Colonic mucosa (tissue), 4 donors: ENCODE data around the gene CD79A. TPM values are rescaled to one million over a fixed set of nuclear protein-coding genes. Genes with fewer than 3 reads are reported as not detected.
"Not testable (repeated sequence)": the region's sequence is repeated elsewhere in the genome, so short reads cannot be mapped to it uniquely, and the experiment has no call there.

Experiments used
- DNase-seq: peaks from one replicate; pipeline ENCODE4 v3.0.0-alpha.2; 2020
- H3K27ac ChIP-seq: fragments of 200-600 bp; one replicate; pipeline ENCODE4 v1.8.0; 2021
- H3K27me3 ChIP-seq: fragments of 200-600 bp; one replicate; pipeline ENCODE4 v1.8.0; 2021
- H3K36me3 ChIP-seq: fragments of 200-600 bp; one replicate; pipeline ENCODE4 v1.8.0; 2021
- H3K4me1 ChIP-seq: fragments of 200-600 bp; one replicate; pipeline ENCODE4 v1.8.0; 2021; ENCODE audit warnings: mild to moderate bottlenecking
- H3K4me3 ChIP-seq: fragments of 200-600 bp; one replicate; pipeline ENCODE4 v1.8.0; 2021
- H3K9ac ChIP-seq, 2 donors: one replicate each; pipeline ENCODE4 v1.7.0; 2013; ENCODE audit warnings: control low read depth in 2 of 2, low read depth in 2 of 2, low read length in 2 of 2
- H3K9me3 ChIP-seq: fragments of 200-600 bp; one replicate; pipeline ENCODE4 v1.8.0; 2021
- intact Hi-C: fragments of 100-400 bp; cut with DNase I; formaldehyde crosslinking; loops from one replicate; pipeline ENCODE4 v1.14.1; 2022
- total RNA-seq, 2 donors: library from RNA; stranded (reverse); fragmentation: NEBNext Ultra II Directional in 1 of 2; extraction: Animal tissue kit (Norgen Biotek cat#: 25700) in 1 of 2; gene quantifications; one replicate each; pipeline ENCODE4 v1.2.1, GENCODE V29; 2021
- TF ChIP-seq, protein P1 (sequence below): fragments of 200-600 bp; IDR thresholded peaks from one replicate; pipeline ENCODE4 v1.8.0; 2022; ENCODE audit warnings: antibody characterized with exemption, mild to moderate bottlenecking
- donor health status: healthy.
- donor health status: DM: no; HTN: no; CAD: no.
- donor health status: DM: no; HTN: no; CAD: no.

Gene CD79A
- total RNA-seq, 2 donors from 2014 or later = 3.5 to 3.8 TPM

- intact Hi-C loops = no loop called here
- Histone ChIP-seq H3K27ac (no peak overlapping the region), H3K9me3 (no peaks in the 10 kb centered on the region), H3K4me3 (no peak overlapping the region), H3K36me3 (no peaks in the 10 kb centered on the region), H3K9ac (no peak overlapping the region), H3K4me1 (no peaks in the 10 kb centered on the region), H3K27me3 (peaks cover 36% of the 10 kb centered on the region)
- no peak for DNase-seq
- TF ChIP-seq, protein P1, sequence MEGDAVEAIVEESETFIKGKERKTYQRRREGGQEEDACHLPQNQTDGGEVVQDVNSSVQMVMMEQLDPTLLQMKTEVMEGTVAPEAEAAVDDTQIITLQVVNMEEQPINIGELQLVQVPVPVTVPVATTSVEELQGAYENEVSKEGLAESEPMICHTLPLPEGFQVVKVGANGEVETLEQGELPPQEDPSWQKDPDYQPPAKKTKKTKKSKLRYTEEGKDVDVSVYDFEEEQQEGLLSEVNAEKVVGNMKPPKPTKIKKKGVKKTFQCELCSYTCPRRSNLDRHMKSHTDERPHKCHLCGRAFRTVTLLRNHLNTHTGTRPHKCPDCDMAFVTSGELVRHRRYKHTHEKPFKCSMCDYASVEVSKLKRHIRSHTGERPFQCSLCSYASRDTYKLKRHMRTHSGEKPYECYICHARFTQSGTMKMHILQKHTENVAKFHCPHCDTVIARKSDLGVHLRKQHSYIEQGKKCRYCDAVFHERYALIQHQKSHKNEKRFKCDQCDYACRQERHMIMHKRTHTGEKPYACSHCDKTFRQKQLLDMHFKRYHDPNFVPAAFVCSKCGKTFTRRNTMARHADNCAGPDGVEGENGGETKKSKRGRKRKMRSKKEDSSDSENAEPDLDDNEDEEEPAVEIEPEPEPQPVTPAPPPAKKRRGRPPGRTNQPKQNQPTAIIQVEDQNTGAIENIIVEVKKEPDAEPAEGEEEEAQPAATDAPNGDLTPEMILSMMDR = no peak
Measured at GRCh38 chr19:41913538-41914423, 36.7 kb downstream of the CD79A start.

GRCh38 chr19:41914424-41914834, 37.4 kb downstream of the CD79A start:
- intact Hi-C loops, DNase-seq, H3K9ac ChIP-seq: not testable (repeated sequence)

DNA sequence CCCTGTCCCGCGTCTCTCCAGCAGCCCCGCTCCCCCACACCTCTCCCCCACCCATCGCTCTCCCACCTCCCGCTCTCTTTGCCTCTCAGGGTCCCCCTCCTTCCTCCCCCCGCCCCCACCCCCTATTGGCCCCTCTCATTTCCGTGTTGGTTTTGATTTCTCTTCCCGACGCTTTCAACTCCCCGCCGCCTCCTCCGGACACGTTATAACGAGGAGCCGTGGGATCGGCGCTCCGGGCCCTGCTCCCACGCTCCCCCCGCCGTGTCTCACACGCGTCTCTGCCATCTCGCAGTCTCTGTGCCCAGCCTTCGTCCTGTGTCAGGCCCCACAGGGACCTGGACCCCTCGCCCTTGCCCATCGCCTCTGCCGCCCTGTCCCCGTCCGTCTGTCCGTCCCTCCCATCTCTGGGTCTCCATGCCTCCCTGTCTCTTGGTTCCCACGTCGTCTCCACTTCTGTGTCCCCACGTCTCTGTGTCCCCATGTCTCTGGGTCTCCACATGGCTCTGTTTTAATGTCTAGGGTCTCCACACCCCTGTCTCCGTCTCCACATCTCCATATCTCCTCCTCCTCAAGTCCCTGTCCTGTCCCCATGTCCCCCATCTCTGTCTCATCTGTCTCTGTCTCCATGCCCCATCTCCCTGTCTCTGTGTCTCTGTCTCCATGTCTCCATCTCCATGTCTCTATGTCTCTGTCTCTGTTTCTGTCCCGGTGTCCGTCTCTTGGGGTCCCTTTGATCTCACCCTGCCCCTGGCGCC, 38.1 kb downstream of the CD79A start:
- no peaks in the 10 kb centered on the region for H3K4me1 ChIP-seq
- peaks cover 36% of the 10 kb centered on the region for H3K27me3 ChIP-seq
- intact Hi-C loops = no loop called here
- no peaks in the 10 kb centered on the region for H3K36me3 ChIP-seq
- no peak overlapping the region for H3K27ac ChIP-seq
- H3K4me3 ChIP-seq = no peak overlapping the region
- TF ChIP-seq, protein P1 = no peak
- no peak for DNase-seq
- H3K9me3 ChIP-seq = no peaks in the 10 kb centered on the region
- no peak overlapping the region for H3K9ac ChIP-seq

More at GRCh38 chr19:41914424-41914834, 37.4 kb downstream of the CD79A start:
- H3K4me3 ChIP-seq, H3K4me1 ChIP-seq, H3K27ac ChIP-seq, H3K36me3 ChIP-seq, H3K9me3 ChIP-seq: not testable (repeated sequence)
- H3K27me3 ChIP-seq = peaks cover 36% of the 10 kb centered on the region

DNA sequence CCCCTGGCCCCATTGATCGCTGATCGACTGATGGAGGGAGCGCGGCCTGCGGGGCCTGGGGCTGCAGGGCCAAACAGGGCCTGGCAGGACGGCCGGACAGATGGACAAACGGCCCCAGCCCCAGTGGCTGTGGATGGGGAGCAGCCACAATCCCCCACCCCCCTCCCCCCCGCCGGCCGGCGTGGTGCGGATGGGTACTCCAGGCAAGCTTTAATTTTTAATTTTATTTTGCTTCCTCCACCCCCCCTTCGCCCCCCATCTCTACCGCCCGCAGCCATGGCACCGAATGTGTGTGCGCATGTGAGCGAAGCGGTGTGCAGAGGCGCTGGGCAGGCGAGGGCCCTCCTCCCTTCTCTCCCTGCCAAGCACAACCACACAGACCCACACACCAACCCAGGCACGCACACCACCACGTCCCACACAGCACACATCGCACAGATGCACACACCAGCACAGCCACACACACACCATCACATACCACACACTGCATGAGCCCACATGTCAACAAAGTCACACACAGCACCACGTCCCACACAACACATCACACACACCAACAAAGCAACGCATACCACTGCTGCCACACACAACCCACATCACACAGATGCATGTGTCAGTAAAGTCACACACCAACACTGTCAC, 38.8 kb downstream of the CD79A start:
- TF ChIP-seq, protein P1 = no peak
- Histone ChIP-seq H3K9me3 (no peaks in the 10 kb centered on the region), H3K36me3 (no peaks in the 10 kb centered on the region), H3K27ac (no peak overlapping the region), H3K27me3 (peaks cover 36% of the 10 kb centered on the region), H3K9ac (no peak overlapping the region), H3K4me3 (no peak overlapping the region), H3K4me1 (no peaks in the 10 kb centered on the region)
- no peak for DNase-seq
- intact Hi-C loops = no loop called here

GRCh38 chr19:41917676-41918075, 40.6 kb downstream of the CD79A start:
- no peak overlapping the region for H3K4me3 ChIP-seq
- H3K4me1 ChIP-seq = no peaks in the 10 kb centered on the region
- H3K9me3 ChIP-seq = no peaks in the 10 kb centered on the region
- H3K36me3 ChIP-seq = no peaks in the 10 kb centered on the region
- intact Hi-C loops = no loop called here
- H3K27ac ChIP-seq = no peak overlapping the region
- H3K9ac ChIP-seq = no peak overlapping the region
- TF ChIP-seq, protein P1 = no peak
- H3K27me3 ChIP-seq = peaks cover 30% of the 10 kb centered on the region
- no peak for DNase-seq
